NCI-H146 treated with DMSO at 0.1 percent for 48 hours (cell line): ENCODE measurements around the gene PMF1.
"Not testable (repeated sequence)": the region's sequence is repeated elsewhere in the genome, so short reads cannot be mapped to it uniquely, and the experiment has no call there.

ENCODE experiments used
- DNase-seq: peaks from one replicate; lab custom pipeline; 2025; ENCODE audit not compliant: unreplicated experiment; lab: John Stamatoyannopoulos, UW

PMF1 gene

GRCh38 chr1:156212833-156213643 lies at the start of gene PMF1:
Gene PMF1 (plus strand): TSS chr1:156213007. CDS start chr1:156213016, 9 bp downstream.
- DNase-seq, result peak; percentile 89

GRCh38 chr1:156163712-156164111 lies 49.1 kb upstream of the PMF1 start:
- DNase-seq, result no peak

GRCh38 chr1:156164125-156164831 lies 48.5 kb upstream of the PMF1 start:
- no peak for DNase-seq

GRCh38 chr1:156165083-156165482 lies 47.7 kb upstream of the PMF1 start:
- no peak for DNase-seq

- DNase-seq, result no peak
Observed at GRCh38 chr1:156167536-156167935, 45.3 kb upstream of the PMF1 start.

- DNase-seq, result no peak
Observed at GRCh38 chr1:156172696-156173470, 39.9 kb upstream of the PMF1 start.

- DNase-seq, result no peak
Observed at GRCh38 chr1:156176610-156177210, 36.1 kb upstream of the PMF1 start.

GRCh38 chr1:156177919-156178654 lies 34.7 kb upstream of the PMF1 start:
- DNase-seq, result no peak

- DNase-seq, result no peak
Observed at GRCh38 chr1:156180471-156180870, 32.3 kb upstream of the PMF1 start.

GRCh38 chr1:156181391-156181924 lies 31.3 kb upstream of the PMF1 start:
- DNase-seq, result not testable (repeated sequence)

- DNase-seq, result not testable (repeated sequence)
Observed at GRCh38 chr1:156182010-156182779, 30.6 kb upstream of the PMF1 start.

- not testable (repeated sequence) for DNase-seq
Observed at GRCh38 chr1:156186347-156187177, 26.2 kb upstream of the PMF1 start.

- not testable (repeated sequence) for DNase-seq
Observed at GRCh38 chr1:156190265-156190664, 22.5 kb upstream of the PMF1 start.

- DNase-seq, result no peak
Observed at GRCh38 chr1:156191292-156191964, 21.4 kb upstream of the PMF1 start.

GRCh38 chr1:156193208-156193487 lies 19.7 kb upstream of the PMF1 start:
- DNase-seq, result no peak

GRCh38 chr1:156193488-156194299 lies 19.1 kb upstream of the PMF1 start, which contains the start of gene SLC25A44:
Gene SLC25A44 (plus strand): TSS chr1:156194104. CDS start chr1:156199848, 5,744 bp downstream.
- peak; percentile 98 for DNase-seq

- peak; percentile 3 for DNase-seq
Observed at GRCh38 chr1:156194300-156194652, 18.5 kb upstream of the PMF1 start.
